HG03039 (cell line): ENCODE results near the gene TICAM2.

Experiments used
- ATAC-seq: cut with Tn5 transposase; IDR thresholded peaks from one replicate; pipeline ENCODE4 v1.9.1; 2021; ENCODE audit warnings: mild to moderate bottlenecking, moderate library complexity; ENCODE audit not compliant: unreplicated experiment

The TICAM2 gene

GRCh38 chr5:115611873-115612272, 9.6 kb upstream of the TICAM2 start:
- ATAC-seq = no peak

DNA sequence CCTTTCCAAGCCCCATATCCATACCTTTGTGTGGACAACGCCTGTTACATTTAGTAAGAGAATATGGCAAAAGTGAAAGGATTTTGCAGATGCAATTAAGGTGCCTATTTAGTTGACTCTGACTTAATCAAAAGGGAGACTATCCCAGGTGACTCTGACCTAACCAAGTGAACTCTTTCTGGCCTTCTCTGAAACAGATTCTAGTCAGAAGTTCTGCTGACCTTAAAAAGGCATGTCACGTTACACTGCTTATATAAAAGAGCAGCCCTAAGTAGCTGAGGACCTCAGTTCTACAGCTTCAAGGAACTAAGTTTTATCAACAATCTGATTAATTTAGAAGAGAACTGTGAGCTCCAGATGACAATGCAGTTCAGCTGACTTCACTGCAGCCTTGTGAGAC, 5.7 kb upstream of the TICAM2 start:
- ATAC-seq = no peak

DNA sequence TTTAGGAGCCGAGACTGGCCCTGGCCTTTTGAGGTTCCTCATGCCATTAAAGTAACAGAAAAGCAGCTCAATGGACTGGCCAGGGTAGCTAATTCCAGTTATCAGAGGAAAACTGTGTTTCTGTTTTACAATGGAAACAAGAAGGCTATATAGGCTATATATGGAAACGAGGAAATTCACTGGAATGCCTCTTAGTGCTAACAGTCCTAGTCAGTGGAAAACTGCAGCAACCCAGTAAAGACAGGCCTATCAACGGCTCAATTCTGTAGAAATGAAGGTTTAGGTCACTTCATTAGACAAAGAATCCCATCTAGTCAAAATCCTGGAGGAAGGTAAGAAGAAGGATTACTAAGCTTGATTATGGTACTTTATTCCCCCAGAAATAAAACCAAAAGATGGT, 3.2 kb upstream of the TICAM2 start:
- ATAC-seq = no peak

GRCh38 chr5:115602591-115603125, 379 bp upstream of the TICAM2 start:
- no peak for ATAC-seq

DNA sequence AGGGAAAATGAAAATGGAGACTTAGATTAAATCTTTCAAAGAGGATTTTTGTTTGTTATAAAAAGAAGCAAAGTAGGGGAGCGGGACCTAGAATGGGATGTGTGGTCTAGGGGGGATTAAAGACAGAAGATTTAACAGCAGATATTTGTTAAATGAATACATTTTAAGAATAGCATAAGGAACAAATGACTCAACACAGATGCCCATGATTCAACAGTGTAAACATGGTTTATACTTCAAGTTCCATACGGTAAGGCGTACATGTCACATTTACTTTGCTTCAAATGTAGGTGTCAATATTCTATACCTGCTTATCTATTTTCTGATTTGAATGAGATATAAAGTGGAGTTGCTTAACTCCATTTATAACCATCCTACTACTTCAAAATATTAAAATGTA, 1.5 kb downstream of the TICAM2 start:
- no peak for ATAC-seq

DNA sequence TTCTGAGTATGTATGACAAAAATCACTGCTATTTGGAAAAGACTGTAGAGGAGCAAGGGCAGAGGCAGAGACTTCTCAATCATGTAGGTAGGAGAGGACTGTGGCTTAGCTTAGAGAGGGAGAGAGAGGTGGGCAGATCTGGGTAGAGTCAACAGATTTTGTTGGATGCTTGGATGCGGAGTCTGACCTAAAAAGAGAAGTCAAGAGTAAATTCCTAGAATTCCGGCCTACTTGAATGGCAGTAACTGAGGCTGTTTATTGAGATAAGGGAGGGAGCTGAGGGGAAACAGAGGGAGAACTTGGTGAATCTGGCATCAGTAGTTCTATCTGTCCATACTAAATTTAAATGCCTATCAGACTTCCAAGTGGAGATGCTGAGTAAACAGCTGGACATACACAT, 2.4 kb downstream of the TICAM2 start:
- ATAC-seq = no peak

DNA sequence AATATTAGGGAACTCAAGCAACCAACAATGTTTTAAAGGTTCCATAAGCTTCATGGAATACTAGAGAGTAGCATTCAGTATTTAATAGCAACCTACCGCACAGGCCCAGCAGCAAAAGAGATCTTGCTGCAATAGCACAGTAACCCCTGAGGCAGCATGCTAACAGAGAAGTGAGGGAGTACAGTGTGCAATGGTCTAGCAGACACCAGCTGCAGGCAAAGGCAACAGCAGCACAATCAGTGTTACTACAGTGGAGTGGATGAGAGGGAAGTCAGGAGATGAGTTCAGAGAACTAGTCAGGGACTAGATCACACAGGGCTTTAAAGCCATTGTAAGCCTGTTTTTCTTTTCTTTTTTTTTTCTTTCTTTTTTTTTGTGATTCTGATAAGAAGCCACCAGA, 2.8 kb downstream of the TICAM2 start:
- ATAC-seq = peak; percentile 27

- no peak for ATAC-seq
Observed at GRCh38 chr5:115594128-115595047, 7.9 kb downstream of the TICAM2 start.

GRCh38 chr5:115589043-115589442, 13.2 kb downstream of the TICAM2 start:
- ATAC-seq = no peak

- no peak for ATAC-seq
Observed at GRCh38 chr5:115588640-115589039, 13.6 kb downstream of the TICAM2 start.

DNA sequence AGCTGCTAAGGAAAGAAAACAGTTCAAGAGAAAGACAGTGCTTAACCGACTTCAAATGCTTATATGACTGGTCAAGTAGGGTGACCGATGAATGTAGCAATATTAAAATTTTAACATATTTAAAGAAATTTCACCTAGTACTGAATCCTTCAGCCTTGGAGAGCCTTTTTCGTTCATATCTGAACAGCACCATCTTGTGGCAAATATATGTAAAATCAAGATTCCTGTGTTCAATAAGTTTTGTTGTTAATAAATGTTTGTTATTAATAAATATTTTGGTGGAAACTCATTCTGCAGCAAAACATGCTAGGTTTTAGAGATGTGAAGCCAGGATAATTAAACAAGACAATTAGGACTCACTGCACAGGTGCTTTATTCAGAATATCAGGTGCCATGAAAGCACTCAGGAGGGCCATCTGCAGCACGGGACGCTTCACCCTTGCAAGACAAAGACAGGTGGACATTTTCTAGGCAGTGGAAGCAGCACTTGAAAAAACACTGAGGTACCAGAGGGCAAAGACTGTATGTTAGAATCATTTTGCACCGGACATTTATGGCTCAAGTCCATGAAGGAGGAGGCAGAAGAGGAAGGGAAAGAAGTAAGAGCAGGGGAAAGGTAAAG, 15.6 kb downstream of the TICAM2 start:
- ATAC-seq = no peak

DNA sequence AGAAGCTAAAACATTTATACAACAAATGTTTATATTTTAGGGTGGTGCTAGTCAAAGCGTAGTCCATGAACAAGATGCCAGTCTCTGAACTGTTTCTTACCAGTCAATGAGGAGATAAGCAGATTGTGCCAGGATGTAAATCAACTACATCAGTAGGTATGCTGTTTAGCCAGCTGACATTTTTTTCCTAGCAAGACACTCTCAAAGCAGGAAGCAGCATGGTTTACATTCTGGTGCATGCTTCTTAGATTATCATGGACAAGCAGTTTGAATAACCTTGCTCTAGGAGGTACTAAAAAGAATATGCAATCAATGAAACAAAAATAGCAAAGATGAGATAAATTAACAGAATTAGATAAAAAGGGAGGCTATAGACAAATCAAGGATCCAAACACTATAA, 17.0 kb downstream of the TICAM2 start:
- ATAC-seq = no peak

DNA sequence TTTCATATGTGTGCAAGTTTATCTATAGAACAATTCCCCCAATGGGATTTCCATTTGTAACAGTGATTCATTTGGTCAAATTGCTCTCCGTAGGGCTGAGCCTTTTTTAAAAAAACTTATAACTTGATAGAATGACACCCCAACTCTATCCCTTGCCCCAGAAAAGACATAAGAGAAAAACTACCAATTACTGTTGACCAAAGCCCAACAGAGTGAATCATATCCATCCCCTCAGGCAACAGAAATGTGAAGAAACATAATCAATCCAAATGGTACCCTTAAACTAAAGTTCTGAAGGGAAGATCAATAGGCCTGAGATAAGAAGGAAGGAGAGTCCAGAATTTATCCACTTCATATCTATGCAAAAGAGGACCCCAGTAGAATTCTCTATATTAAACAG, 17.8 kb downstream of the TICAM2 start:
- no peak for ATAC-seq

- no peak for ATAC-seq
Observed at GRCh38 chr5:115583474-115583873, 18.8 kb downstream of the TICAM2 start.

GRCh38 chr5:115580941-115581340, 21.3 kb downstream of the TICAM2 start:
- ATAC-seq = no peak

DNA sequence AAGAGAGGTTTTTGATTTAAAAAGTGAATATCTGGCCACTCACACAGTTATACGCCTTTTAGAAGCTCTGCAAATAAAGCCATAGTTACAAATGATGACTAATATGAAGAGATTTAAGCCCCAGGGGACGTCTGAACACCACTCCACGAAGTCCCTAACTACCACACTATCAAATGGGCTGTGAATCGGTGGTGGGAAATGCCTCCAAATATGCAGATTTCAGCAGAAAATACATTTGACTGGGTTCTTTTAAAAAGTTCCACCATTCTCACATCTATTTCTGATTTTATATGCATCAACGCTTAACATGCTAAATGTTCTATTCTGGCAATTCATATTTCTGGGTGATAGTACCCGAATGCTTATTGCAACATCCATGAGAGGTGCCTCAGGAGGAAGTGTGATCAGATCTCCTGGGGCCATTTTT, 22.5 kb downstream of the TICAM2 start:
- ATAC-seq = peak; percentile 40

GRCh38 chr5:115579216-115579615, 23.1 kb downstream of the TICAM2 start:
- no peak for ATAC-seq

- ATAC-seq = peak; percentile 41
Observed at GRCh38 chr5:115578657-115579056, 23.6 kb downstream of the TICAM2 start.

GRCh38 chr5:115577741-115578140, 24.5 kb downstream of the TICAM2 start:
- peak; percentile 35 for ATAC-seq

DNA sequence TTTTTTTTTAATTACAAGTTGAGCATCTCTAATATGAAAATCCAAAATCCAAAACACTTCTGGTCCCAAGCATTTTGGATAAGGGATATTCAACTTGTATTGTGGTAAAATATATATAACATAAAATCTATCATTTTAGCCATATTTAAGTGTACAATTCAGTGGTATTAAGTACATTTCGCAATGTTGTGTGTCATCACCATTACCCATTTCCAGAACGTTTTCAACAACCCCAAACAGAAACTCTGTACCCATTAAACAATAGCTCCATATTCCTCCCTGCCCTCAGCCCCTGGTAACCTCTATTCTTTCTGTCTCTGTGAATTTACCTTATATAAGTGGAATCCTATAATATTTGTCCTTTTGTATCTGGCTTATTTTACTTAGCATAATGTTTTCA, 24.9 kb downstream of the TICAM2 start:
- no peak for ATAC-seq

- ATAC-seq = no peak
Observed at GRCh38 chr5:115575167-115576070, 26.9 kb downstream of the TICAM2 start.
